CD4-positive, alpha-beta T cell treated with Interleukin-12 subunit alpha and Interleukin-12 subunit beta, for 1 hour (primary cell): ENCODE results near the gene WNT5A.

Experiments
- DNase-seq: peaks from one replicate; pipeline ENCODE4 v3.0.0-alpha.2; 2020

Gene WNT5A

DNA sequence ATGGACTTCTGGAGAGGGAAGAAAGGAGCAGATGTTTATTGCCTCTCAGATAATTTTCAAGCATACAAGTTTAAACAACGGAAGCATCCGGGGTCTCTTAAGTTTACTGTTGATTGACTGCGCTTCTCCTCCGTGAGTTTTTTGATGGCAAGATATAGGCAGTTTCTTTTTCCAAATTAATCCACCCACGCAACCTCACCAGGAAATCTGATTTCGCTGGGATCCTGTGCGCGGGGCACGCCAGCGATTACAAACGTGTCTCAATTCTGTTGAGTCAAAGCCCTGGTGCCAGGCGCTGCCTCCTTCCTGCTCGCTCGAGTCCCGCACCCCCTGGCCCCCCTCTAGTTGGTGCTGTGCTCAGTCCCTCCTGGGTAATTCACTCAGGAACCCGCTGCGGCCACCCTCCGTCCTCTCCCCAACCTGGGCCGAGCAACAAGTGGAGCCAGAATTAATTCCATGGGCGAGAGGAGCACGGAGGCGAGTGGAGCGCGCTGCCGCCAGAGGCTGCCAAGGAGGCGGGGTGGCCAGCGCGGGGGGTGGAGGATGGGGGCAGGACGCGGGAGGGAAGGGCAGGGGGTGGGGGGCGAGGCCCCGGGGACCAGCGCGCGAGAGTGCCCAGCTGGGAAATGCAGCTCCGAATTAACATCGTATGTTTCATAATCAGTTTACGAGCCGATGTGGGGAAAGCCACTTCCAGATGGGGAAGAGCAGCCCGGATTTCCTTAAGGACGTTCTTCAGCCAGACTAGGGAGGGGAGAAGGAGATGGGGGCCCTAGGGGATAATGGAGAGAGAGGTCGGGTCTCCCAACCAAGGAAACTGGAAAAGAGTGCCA lies 6.0 kb downstream of the WNT5A start:
- DNase-seq, result no peak

DNA sequence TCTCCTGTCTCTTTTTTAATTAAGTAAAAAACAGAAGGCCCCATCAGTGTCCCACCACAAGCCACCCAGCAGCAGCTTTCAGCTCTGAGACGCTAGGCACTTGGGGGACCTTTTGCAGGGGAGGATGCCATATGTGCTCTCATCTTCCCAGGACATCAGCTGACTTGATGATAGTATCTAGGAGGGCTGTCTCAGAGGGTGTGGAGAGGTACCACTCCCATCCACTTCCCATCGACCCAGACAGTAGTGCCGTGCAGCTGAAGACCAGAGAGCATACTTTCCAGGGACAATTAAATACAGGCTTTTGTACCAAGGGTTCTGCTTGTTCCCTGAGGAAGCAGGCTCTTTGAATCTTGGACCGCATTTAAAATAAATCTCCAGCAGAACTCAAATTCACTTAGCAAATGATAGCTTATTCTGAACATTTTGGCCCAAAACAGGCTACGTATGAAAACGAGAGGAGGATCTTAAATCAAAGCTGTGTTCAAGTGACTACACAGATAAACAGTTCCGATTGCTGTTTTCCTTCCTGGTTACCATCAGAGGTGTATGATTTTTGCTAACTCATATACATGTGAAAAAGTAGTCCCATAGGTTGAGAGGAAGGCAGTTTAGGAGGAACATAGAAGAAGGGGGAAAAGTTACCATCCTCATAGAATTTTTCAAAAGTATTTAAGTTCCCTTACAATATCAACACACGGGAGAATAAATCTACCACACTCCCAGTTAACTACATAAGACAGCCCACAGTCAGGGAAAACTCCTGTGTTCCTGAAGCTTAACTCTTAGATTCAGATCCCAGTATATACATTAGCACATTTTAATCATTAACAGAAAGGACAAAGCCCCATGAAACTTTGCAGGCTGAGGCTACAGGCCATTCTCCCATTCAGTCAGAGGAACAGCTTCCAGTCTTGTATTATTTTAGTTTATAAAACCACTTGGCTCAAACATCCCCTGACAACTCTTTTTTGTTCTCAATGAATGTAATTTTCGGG lies 9.5 kb downstream of the WNT5A start:
- no peak for DNase-seq

- DNase-seq, result no peak
These were observed 10.6 kb downstream of the WNT5A start for GRCh38 chr3:55476515-55476914.

- DNase-seq, result no peak
These were observed 12.9 kb downstream of the WNT5A start for GRCh38 chr3:55474213-55474632.

DNA sequence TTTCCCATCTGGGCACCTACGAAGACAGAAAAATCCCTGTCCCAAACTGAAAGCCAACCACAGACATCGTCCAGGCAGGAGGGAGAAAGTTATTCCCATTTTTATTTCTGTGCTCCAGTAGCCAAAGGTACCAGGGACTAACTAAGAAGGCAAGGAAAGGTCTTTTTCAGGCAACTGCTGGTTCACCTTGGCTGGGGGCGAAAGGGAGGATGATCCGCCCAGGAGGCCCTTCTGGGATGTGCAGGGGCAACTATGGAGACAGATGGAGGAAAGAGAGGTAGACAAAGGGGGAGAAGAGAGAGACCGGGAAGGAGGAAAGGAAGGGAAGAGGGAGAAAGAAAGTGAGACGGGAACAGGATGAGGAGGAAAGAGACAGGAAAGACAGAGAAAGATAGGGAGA lies 13.3 kb downstream of the WNT5A start:
- DNase-seq, result no peak

- DNase-seq, result no peak
These were observed 15.4 kb downstream of the WNT5A start for GRCh38 chr3:55471522-55472280.

DNA sequence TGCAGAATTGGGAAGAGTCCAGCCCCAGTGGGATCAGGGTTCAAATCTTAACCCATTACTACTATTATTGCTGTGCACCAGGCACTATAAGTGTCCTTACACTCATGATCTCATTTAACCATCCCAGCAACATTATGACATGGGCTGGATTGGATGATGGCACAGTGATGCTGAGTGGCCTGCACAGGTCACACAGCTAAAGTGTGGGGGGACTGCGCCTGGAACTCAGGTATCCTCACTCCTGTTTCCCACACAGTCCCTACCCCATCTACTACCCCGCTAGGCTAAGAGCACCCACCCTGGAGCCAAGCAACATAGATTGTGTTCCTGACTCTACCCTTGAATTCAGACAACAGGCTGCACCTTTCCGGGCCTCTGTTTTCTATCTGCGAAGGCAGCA lies 16.0 kb downstream of the WNT5A start:
- DNase-seq, result no peak

DNA sequence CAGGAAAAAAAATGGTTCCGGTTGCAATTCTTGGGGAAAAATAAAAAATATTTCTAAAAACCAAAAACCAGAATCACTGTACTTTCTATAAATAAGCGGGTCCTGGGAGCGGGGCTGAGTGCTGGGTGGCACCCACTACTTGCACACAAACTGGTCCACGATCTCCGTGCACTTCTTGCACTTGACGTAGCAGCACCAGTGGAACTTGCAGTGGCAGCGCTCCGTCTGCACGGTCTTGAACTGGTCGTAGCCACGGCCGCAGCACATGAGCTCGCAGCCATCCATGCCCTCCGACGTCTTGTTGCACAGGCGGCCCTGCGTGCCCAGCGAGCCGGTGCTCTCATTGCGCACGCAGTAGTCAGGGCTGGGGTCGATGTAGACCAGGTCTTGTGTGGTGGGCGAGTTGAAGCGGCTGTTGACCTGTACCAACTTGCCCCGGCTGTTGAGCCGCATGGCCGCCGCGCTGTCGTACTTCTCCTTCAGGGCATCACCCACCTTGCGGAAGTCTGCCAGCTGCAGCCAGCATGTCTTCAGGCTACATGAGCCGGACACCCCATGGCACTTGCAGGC lies 17.1 kb downstream of the WNT5A start:
- DNase-seq, result no peak

- no peak for DNase-seq
These were observed 18.9 kb downstream of the WNT5A start for GRCh38 chr3:55468251-55468650.

DNA sequence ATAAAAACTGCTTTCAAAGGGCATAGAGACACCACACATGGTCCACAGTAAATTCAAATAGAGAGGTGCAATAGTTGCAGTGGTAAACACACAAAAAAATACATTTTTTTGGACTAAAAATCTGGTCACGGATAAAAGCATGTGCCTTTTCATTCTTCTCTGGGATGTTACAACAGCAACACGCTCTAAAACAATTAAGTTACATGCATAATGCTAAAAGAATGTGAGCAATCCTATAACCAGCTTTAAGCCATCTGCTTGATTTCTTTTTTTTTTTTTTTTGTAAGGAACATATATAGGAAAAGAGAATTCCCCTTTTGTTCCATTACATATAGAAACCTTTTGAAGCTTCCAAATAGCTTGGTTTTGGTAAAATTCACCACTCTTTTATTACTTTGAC lies 20.0 kb downstream of the WNT5A start:
- no peak for DNase-seq

DNA sequence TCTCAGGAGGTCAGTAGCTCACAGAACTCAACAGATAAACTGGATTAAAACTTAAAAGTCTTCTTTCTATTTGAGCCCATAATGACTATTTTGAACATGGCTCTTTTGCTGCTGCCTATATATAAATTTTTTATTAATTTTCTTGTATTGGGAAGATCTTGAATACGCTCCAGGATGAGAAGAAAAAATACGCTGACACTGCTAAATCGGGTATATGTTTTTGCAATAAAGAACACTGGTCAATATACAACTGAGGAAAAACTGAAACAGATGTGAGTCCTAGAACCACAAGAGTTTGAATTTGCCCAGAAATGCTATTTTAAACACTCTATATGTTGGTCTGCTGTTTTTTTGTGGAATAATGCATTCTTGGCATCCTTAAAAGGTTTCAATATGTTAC lies 20.6 kb downstream of the WNT5A start:
- no peak for DNase-seq

- DNase-seq, result no peak
These were observed 25.2 kb downstream of the WNT5A start for GRCh38 chr3:55461896-55462295.

GRCh38 chr3:55459838-55460237 lies 27.3 kb downstream of the WNT5A start:
- DNase-seq, result no peak

- DNase-seq, result no peak
These were observed 28.8 kb downstream of the WNT5A start for GRCh38 chr3:55458181-55458790.

GRCh38 chr3:55455915-55456314 lies 31.2 kb downstream of the WNT5A start:
- DNase-seq, result no peak

DNA sequence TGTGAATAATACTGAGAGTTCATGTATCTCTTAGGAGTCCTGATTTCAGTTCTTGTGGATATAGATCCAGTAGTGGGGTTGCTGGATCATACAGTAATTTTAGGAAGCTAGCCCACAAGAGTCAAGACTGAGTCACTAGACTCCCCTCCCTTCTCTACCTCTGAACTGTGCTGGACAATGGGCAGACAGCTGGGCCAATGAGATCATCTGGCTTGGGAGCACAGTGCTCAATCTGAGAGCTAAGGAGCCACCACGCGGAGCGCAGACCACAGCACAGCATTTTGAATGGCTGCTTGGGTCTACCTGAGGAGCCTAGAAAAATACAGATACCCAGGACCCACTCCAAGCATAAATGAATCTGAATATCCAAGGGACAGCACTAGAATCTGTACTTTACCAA lies 32.5 kb downstream of the WNT5A start:
- no peak for DNase-seq

DNA sequence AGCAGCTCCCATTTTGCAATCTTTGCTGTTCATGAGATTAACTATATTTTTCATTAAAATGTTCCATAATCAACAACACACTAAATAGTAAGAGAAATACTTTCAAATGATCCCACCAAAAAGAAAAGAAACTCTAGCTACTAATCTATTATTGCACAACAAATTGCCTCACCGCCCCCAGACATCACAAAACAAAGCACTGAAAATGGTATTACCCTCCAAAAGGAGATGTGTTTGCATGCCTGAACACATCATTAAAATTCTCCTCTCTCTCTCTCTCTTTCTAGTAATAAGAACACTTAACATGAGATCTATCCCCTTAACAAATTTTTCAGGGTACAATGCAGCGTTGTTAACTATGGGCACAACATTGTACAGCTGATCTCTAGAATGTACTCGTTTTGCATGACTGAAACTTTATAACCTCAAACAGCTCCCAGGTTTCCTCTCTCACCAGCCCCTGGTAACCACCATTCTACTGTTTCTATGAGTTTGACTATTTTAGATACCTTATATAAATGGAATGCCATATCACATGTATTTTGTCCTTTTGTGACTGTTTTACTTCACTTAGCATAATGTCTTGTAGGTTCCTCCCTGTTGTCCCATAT lies 33.1 kb downstream of the WNT5A start:
- no peak for DNase-seq

DNA sequence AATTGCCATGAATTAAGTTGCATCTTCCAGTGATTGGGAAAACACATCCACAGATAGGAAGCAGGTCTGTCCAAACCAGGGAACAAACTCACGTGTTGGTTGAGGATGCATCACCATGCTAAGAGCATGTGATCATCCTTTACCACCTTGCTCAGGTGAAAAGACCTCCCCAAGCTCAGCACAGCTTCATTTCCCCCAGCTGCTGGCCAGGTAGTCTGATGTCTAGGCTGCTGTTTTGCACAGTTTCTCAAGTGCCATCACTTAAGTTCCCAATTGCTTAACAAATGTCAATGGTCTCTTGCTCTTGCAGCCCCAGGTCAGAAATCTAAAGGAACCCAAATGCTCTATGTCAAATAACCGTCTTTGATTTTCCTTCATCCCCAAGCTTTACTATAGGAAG lies 34.2 kb downstream of the WNT5A start:
- DNase-seq, result no peak

DNA sequence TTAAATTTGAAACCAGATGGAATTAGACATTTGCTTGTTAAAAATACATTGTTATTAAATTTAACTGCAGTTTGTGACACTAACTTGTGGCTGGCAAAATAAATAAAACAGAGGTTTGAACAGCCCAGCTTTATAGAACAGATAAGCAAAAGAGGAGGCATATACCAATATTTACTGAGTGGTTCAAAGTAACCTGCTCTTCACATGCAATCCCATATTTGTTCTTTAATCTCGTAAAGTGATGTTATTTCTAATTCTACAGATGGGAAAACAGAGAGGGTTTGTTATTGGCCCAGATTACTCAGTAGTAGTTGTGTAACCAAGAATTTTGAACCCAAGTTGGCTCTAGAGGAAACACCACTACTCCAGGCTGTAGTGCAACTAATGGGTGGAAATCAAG lies 37.6 kb downstream of the WNT5A start:
- no peak for DNase-seq

DNA sequence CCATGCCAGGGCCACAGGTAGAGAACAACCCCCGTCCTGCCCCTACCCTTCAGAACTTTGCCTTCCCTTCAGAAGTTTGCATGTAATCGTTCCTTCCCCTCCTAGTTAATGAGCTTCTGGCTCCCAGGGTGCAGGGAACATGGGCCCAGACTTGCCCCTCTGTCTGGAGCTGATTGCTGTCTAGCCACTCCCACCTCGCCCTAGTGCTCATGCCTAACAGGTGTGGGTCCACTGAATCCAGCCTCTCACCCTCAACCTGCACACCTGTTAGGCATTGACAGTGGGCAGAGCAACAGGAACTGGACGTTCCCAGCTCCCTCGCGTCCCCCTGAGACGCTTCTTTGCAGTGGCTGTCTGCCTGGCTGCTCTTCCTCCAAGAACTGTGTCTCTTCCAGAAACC lies 40.3 kb downstream of the WNT5A start:
- no peak for DNase-seq

GRCh38 chr3:55445551-55445950 lies 41.6 kb downstream of the WNT5A start:
- DNase-seq, result no peak

DNA sequence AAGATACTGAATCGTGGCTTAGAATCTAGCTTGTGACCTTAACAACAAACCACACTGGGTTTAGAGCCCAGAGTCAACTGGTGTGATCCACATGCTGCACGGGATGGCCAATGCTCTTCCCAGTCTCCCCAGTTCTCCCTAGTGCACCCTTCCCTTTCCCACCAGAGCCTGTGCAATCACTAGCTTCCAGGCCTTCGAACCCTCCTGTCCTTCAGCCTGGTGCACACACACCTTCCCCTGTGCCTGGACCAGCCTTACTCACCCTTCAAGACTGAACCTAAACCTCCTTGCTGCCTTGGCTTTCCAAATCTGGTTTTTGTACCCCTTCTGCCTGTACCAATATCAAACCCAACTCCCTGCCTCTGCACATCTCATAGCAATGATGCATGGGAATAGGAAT lies 43.8 kb downstream of the WNT5A start:
- DNase-seq, result no peak
